Ishikawa (cell line): ENCODE results near the gene RFWD3.

Experiments
- CEBPB ChIP-seq: IDR thresholded peaks from 2 replicates; pipeline ENCODE4 v1.6.1; 2012
- CREB1 ChIP-seq: IDR thresholded peaks from 2 replicates; pipeline ENCODE4 v1.6.1; 2012; ENCODE audit warnings: low read depth
- EGR1 ChIP-seq: IDR thresholded peaks from 2 replicates; pipeline ENCODE4 v1.6.1; 2012
- EP300 ChIP-seq: IDR thresholded peaks from 2 replicates; pipeline ENCODE4 v1.6.1; 2012; ENCODE audit warnings: borderline replicate concordance
- FOXM1 ChIP-seq: IDR thresholded peaks from 2 replicates; pipeline ENCODE4 v1.6.1; 2012; ENCODE audit warnings: low read depth, borderline replicate concordance
- MAX ChIP-seq: IDR thresholded peaks from 2 replicates; pipeline ENCODE4 v1.6.1; 2012
- NFIC ChIP-seq: IDR thresholded peaks from 2 replicates; pipeline ENCODE4 v1.6.1; 2012
- RAD21 ChIP-seq: IDR thresholded peaks from 2 replicates; pipeline ENCODE4 v1.6.1; 2012; ENCODE audit warnings: low read depth
- REST ChIP-seq: IDR thresholded peaks from 2 replicates; pipeline ENCODE4 v1.6.1; 2012; ENCODE audit warnings: low read depth, mild to moderate bottlenecking
- TAF1 ChIP-seq: IDR thresholded peaks from 2 replicates; pipeline ENCODE4 v1.6.1; 2012; ENCODE audit warnings: low read depth, mild to moderate bottlenecking
- TCF12 ChIP-seq: IDR thresholded peaks from 2 replicates; pipeline ENCODE4 v1.6.1; 2012; ENCODE audit warnings: low read depth
- TEAD4 ChIP-seq: IDR thresholded peaks from 2 replicates; pipeline ENCODE4 v1.6.1; 2012
- USF1 ChIP-seq: IDR thresholded peaks from 2 replicates; pipeline ENCODE4 v1.6.1; 2012
- YY1 ChIP-seq: IDR thresholded peaks from 2 replicates; pipeline ENCODE4 v1.6.1; 2012; ENCODE audit warnings: low read depth
- ZBTB7A ChIP-seq: IDR thresholded peaks from 2 replicates; pipeline ENCODE4 v1.6.1; 2012; ENCODE audit warnings: low read depth

The RFWD3 gene

DNA sequence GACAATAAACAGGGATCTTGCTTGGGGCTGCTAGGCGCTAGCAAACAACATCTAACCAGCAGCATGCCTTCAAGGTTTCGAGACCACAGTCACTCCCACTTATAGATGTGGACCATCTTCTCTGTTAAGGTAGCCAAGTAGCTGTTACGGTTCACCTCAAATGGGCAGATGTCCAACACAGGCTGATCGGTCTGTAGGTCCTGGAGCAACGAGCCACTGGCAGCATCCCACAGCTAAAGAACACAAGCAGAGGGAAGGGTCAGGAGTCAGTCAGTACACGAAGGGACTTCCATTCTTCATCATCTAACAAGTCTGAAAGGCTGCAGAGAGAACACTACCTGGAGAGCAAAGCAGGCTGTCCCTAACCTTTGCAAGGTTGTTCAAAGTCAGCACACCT, 42.8 kb downstream of the RFWD3 start:
- no peak for TF ChIP-seq TAF1
- TF ChIP-seq CEBPB, result no peak
- no peak for TF ChIP-seq REST

DNA sequence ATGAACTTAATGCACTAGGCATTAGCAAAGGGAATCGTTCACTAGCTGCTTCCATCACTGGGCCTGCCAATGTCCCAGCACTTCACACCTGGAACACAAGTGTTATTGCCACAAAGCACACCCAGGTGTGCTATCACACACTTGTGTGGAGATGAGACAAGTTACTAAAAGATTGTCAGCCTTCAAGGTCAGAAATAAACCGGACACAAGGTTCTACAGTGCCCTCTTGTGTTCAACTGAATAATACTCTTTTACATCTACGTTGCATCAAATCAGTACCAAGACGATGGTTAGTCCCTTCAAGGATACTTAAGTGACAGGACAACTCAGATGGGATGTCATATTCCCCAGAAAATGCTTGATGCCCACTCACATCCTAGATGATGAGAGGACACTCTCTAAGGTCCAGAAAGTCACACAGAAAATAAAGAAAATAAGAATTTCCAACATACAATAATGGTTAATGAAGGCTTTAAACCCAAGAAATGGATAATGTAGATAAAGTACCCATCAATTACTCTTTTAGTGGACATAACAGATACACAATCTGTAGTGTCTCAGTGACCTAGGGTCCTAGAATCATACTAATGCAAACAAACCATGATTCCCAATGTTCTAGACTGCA, 43.4 kb downstream of the RFWD3 start:
- peak; percentile 62 for TF ChIP-seq RAD21
- no peak for TF ChIP-seq TAF1

DNA sequence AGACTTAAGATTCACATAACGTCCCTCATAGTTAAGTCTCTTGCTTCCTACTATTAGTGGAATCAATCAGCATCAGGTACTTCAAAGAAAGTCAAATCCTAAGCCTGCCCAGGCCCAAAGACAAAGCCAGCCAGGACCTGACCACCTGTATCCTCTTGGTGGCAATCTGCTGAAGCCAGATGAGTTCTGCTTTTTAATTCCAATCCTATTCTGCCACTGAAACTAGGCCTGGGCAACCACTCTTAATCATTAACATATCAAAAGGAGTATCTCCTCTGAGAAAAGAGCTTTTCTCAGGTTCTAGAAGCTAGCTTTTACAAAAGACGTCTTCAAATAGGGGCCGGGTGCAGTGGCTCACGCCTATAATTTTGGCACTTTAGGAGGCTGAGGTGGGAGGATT, 44.7 kb downstream of the RFWD3 start:
- TF ChIP-seq ZBTB7A (no peak), TCF12 (no peak), CREB1 (no peak), TAF1 (no peak), TEAD4 (no peak), EP300 (no peak), RAD21 (no peak), MAX (no peak), YY1 (no peak), NFIC (no peak), REST (no peak)

GRCh38 chr16:74617206-74617788, 49.4 kb downstream of the RFWD3 start:
- TF ChIP-seq TCF12, result no peak
- TF ChIP-seq CREB1, result no peak
- TF ChIP-seq CEBPB, result no peak
- TF ChIP-seq EP300, result no peak
- TF ChIP-seq RAD21, result no peak
- no peak for TF ChIP-seq REST
- no peak for TF ChIP-seq USF1
- no peak for TF ChIP-seq NFIC
- TF ChIP-seq TAF1, result no peak
- no peak for TF ChIP-seq EGR1
- TF ChIP-seq MAX, result no peak
- no peak for TF ChIP-seq TEAD4
- TF ChIP-seq FOXM1, result no peak
- TF ChIP-seq YY1, result no peak

GRCh38 chr16:74611721-74612120, 55.0 kb downstream of the RFWD3 start:
- TF ChIP-seq RAD21 (no peak), EP300 (no peak), REST (no peak), ZBTB7A (no peak), CREB1 (no peak), TAF1 (no peak), CEBPB (no peak), MAX (no peak), NFIC (no peak), YY1 (no peak), USF1 (no peak), FOXM1 (no peak), EGR1 (no peak), TEAD4 (no peak), TCF12 (no peak)
